ENCODE data around the gene DNASE2B.

DNA sequence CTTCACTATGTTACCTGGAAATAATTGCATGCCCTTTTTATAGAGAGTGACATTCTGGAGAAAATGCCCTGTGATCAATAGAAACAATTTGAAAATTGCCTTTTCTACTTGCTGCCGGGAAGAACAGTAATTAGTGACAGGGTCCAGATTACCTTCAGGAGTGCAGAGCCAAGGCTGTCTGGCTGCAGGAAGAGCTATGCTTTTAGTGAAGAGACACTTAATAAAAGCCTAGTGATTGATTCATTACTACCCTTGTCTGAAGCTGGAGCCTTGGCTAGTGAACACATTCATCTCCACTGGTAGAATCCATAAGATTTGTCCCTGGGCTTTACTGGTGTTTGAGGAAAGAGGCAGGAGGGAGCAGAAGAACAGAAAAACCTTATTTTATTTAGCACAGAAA lies 12.9 kb upstream of the DNASE2B start:
- TF ChIP-seq, protein P1, sequence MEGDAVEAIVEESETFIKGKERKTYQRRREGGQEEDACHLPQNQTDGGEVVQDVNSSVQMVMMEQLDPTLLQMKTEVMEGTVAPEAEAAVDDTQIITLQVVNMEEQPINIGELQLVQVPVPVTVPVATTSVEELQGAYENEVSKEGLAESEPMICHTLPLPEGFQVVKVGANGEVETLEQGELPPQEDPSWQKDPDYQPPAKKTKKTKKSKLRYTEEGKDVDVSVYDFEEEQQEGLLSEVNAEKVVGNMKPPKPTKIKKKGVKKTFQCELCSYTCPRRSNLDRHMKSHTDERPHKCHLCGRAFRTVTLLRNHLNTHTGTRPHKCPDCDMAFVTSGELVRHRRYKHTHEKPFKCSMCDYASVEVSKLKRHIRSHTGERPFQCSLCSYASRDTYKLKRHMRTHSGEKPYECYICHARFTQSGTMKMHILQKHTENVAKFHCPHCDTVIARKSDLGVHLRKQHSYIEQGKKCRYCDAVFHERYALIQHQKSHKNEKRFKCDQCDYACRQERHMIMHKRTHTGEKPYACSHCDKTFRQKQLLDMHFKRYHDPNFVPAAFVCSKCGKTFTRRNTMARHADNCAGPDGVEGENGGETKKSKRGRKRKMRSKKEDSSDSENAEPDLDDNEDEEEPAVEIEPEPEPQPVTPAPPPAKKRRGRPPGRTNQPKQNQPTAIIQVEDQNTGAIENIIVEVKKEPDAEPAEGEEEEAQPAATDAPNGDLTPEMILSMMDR (IDR thresholded peaks at IDR 0.05): no peak
- no peak for TF ChIP-seq POLR2A (IDR thresholded peaks at IDR 0.05)
